Measurements from ENCODE around the gene CHKA. TPM values are rescaled to one million over a fixed set of nuclear protein-coding genes. Genes with fewer than 3 reads are reported as not detected.

Gene CHKA
- total and polyA plus RNA-seq, 2 of the 8 experiments (the other 6 are each of a cell fraction or from before 2014, with no cell fraction given) = 61.2 to 86.6 TPM

GRCh38 chr11:68135161-68135560 lies 14.0 kb upstream of the CHKA start (continued):
- no peak for TF ChIP-seq CHD7 (IDR thresholded peaks at IDR 0.05; ENCODE audit: insufficient replicate concordance, low read length)
- no peak for TF ChIP-seq USF2 (IDR thresholded peaks at IDR 0.05; ENCODE audit: low read length)
- TF ChIP-seq MAX (IDR thresholded peaks at IDR 0.05) = no peak
- TF ChIP-seq BACH1 (IDR thresholded peaks at IDR 0.05; ENCODE audit: low read length) = no peak
- TF ChIP-seq CBX8 (IDR thresholded peaks at IDR 0.05; ENCODE audit: borderline replicate concordance, low read depth, low read length) = no peak
- TF ChIP-seq MAFK (IDR thresholded peaks at IDR 0.05; ENCODE audit: low read depth, low read length) = no peak
- no peak for TF ChIP-seq RFX5 (IDR thresholded peaks at IDR 0.05; ENCODE audit: borderline replicate concordance, low read depth, low read length)

Data from H1 (cell line).